ENCODE results near the gene MMP2.

Gene MMP2

GRCh38 chr16:55494994-55495421, 16.0 kb downstream of the MMP2 start:
- DNase-seq (ENCODE audit: low spot score) = peak; percentile 89

GRCh38 chr16:55495616-55496289, 16.8 kb downstream of the MMP2 start:
- peak; percentile 16 for DNase-seq (ENCODE audit: low spot score)

GRCh38 chr16:55496509-55497145, 17.6 kb downstream of the MMP2 start:
- no peak for DNase-seq (ENCODE audit: low spot score)

GRCh38 chr16:55497558-55497957, 18.6 kb downstream of the MMP2 start:
- no peak for DNase-seq (ENCODE audit: low spot score)

- DNase-seq (ENCODE audit: low spot score) = no peak
These were observed 19.1 kb downstream of the MMP2 start for GRCh38 chr16:55498101-55498500.

- DNase-seq (ENCODE audit: low spot score) = no peak
These were observed 20.3 kb downstream of the MMP2 start for GRCh38 chr16:55499281-55499680.

GRCh38 chr16:55499951-55500529, 21.0 kb downstream of the MMP2 start:
- peak; percentile 80 for DNase-seq (ENCODE audit: low spot score)

- peak; percentile 83 for DNase-seq (ENCODE audit: low spot score)
These were observed 21.6 kb downstream of the MMP2 start for GRCh38 chr16:55500530-55501011.

- DNase-seq (ENCODE audit: low spot score) = no peak
These were observed 22.7 kb downstream of the MMP2 start for GRCh38 chr16:55501549-55502322.

- DNase-seq (ENCODE audit: low spot score) = peak; percentile 98
These were observed 23.9 kb downstream of the MMP2 start for GRCh38 chr16:55502801-55503366.

GRCh38 chr16:55503726-55504550, 24.9 kb downstream of the MMP2 start:
- no peak for DNase-seq (ENCODE audit: low spot score)

- DNase-seq (ENCODE audit: low spot score) = no peak
These were observed 26.5 kb downstream of the MMP2 start for GRCh38 chr16:55505333-55506015.

GRCh38 chr16:55506083-55506482, 27.1 kb downstream of the MMP2 start:
- no peak for DNase-seq (ENCODE audit: low spot score)

- DNase-seq (ENCODE audit: low spot score) = no peak
These were observed 27.7 kb downstream of the MMP2 start for GRCh38 chr16:55506708-55507107.

GRCh38 chr16:55508271-55508921, 29.4 kb downstream of the MMP2 start:
- DNase-seq (ENCODE audit: low spot score) = peak; percentile 38

- peak; percentile 88 for DNase-seq (ENCODE audit: low spot score)
These were observed 30.2 kb downstream of the MMP2 start, which contains the start of gene LPCAT2 for GRCh38 chr16:55508941-55509931. LPCAT2 (plus strand) TSS chr16:55509072; CDS start chr16:55509182, 110 bp downstream.

- no peak for DNase-seq (ENCODE audit: low spot score)
These were observed 31.3 kb downstream of the MMP2 start for GRCh38 chr16:55510185-55510805.

- DNase-seq (ENCODE audit: low spot score) = no peak
These were observed 33.9 kb downstream of the MMP2 start for GRCh38 chr16:55512941-55513340.

Measured in Ammon's horn (tissue), 1 donor.